Endodermal cell (in vitro differentiated cells): ENCODE measurements around the gene SPTLC1. TPM values are rescaled to one million over a fixed set of nuclear protein-coding genes. Genes with fewer than 3 reads are reported as not detected.

Experiments
- DNase-seq: peaks from one replicate; pipeline ENCODE4 v3.0.0-alpha.2; 2017
- H3K27ac ChIP-seq: 2 replicates; pipeline ENCODE4 v1.5.1; 2013; ENCODE audit warnings: mild to moderate bottlenecking, low read depth, low read length, moderate library complexity
- H3K27me3 ChIP-seq: 2 replicates; pipeline ENCODE4 v1.6.1; 2013; ENCODE audit warnings: mild to moderate bottlenecking, low read length, moderate library complexity; ENCODE audit not compliant: insufficient read depth, control insufficient read depth, poor library complexity, severe bottlenecking
- H3K36me3 ChIP-seq: 2 replicates; pipeline ENCODE4 v1.7.0; 2013; ENCODE audit warnings: mild to moderate bottlenecking, low read length, moderate library complexity; ENCODE audit not compliant: control insufficient read depth, insufficient read depth
- H3K4me1 ChIP-seq: one replicate; pipeline ENCODE4 v1.7.0; 2013; ENCODE audit warnings: low read length; ENCODE audit not compliant: control insufficient read depth, insufficient read depth
- H3K4me3 ChIP-seq: 2 replicates; pipeline ENCODE4 v1.5.1; 2013; ENCODE audit warnings: mild to moderate bottlenecking, low read length, moderate library complexity
- H3K9ac ChIP-seq: 2 replicates; pipeline ENCODE4 v1.6.1; 2013; ENCODE audit warnings: mild to moderate bottlenecking, low read length, moderate library complexity; ENCODE audit not compliant: poor library complexity, severe bottlenecking; ENCODE audit errors: extremely low read depth
- H3K9me3 ChIP-seq: 2 replicates; pipeline ENCODE4 v1.6.1; 2013; ENCODE audit warnings: mild to moderate bottlenecking, low read length, moderate library complexity; ENCODE audit not compliant: control insufficient read depth
- H3K27ac Mint-ChIP-seq: 2 replicates; pipeline ENCODE4 v1.8.0; 2020; ENCODE audit warnings: mixed read lengths
- H3K27me3 Mint-ChIP-seq: 2 replicates; pipeline ENCODE4 v1.8.0; 2021; ENCODE audit warnings: mild to moderate bottlenecking, mixed read lengths; ENCODE audit not compliant: insufficient read depth
- H3K36me3 Mint-ChIP-seq: 2 replicates; pipeline ENCODE4 v1.8.0; 2020; ENCODE audit warnings: low read depth, mixed read lengths
- H3K4me1 Mint-ChIP-seq: 2 replicates; pipeline ENCODE4 v1.8.0; 2020; ENCODE audit warnings: mixed read lengths
- H3K4me3 Mint-ChIP-seq: 2 replicates; pipeline ENCODE4 v1.8.0; 2020; ENCODE audit warnings: mild to moderate bottlenecking, moderate library complexity, mixed read lengths
- H3K9me3 Mint-ChIP-seq: 2 replicates; pipeline ENCODE4 v1.8.0; 2020; ENCODE audit warnings: mild to moderate bottlenecking, mixed read lengths
- CTCF ChIP-seq: fragments of 200-600 bp; sonication (generic); conservative IDR thresholded peaks from 2 replicates; pipeline ENCODE4 v1.5.0; 2021; ENCODE audit warnings: antibody characterized with exemption, mild to moderate bottlenecking
- WGBS, 2 experiments: methylation state at CpG; one replicate each; pipeline versions ENCODE4 v1.1.5 to v1.1.7; 2013; ENCODE audit warnings: missing lambda C conversion rate in 2 of 2, mixed read lengths in 1 of 2; ENCODE audit not compliant: insufficient coverage in 1 of 2, insufficient read length in 1 of 2; 5-methylcytosine and 5-hydroxymethylcytosine counted together
- long read RNA-seq, 4 experiments: library from polyadenylated mRNA in 2 of 4; library from RNA in 1 of 4; library from capped mRNA in 1 of 4; stranded (forward) in 3 of 4; unstranded in 1 of 4; transcript quantifications; one replicate each; pipeline ENCODE4 v2.0.0, GENCODE V29; 2020 to 2021; ENCODE audit warnings: inconsistent platforms in 1 of 4
- polyA plus RNA-seq, 2 experiments: library from polyadenylated mRNA; stranded (reverse); fragments of 50-300 nt; gene quantifications; one replicate each; pipeline ENCODE4 v1.2.3, GENCODE V29; 2013
- total RNA-seq, 2 donors: library from RNA; stranded (reverse); fragmentation: NEBNext Ultra II Directional in 1 of 2; extraction: Animal tissue kit (Norgen Biotek cat#: 25700) in 1 of 2; gene quantifications; 2 replicates in 1 of 2; 3 replicates in 1 of 2; pipeline ENCODE4 v1.2.1, GENCODE V29; 2021

Gene SPTLC1
- 10 to 100 TPM; 68.3 to 75.6 TPM for total RNA-seq
- polyA plus RNA-seq (2013, experiment 1 of 2): 67.1 TPM
- 63.4 TPM for polyA plus RNA-seq (2013, experiment 2 of 2)
- long read RNA-seq, experiment 1, transcript SPTLC1-201 (15 exons, 1,894 nt): major isoform, 9 of 35 reads
- long read RNA-seq, experiment 1, partial matches to known transcripts: 7 of 35 reads
- long read RNA-seq, experiment 1, other reads (novel, unspliced or antisense): 15 of 35 reads
- long read RNA-seq, experiment 2, transcript SPTLC1-201 (15 exons, 1,894 nt): major isoform, 107 of 135 reads
- long read RNA-seq, experiment 2, partial matches to known transcripts: 5 of 135 reads
- long read RNA-seq, experiment 2, other reads (novel, unspliced or antisense): 17 of 135 reads
- long read RNA-seq, experiment 3, transcript SPTLC1-201 (15 exons, 1,894 nt): major isoform, 388 of 423 reads
- long read RNA-seq, experiment 3, partial matches to known transcripts: 3 of 423 reads
- long read RNA-seq, experiment 3, other reads (novel, unspliced or antisense): 29 of 423 reads
- long read RNA-seq, experiment 4, transcript SPTLC1-201 (15 exons, 1,894 nt): major isoform, 40 of 61 reads
- long read RNA-seq, experiment 4, transcript SPTLC1-202 (6 exons, 946 nt): minor isoform, 12 of 61 reads
- long read RNA-seq, experiment 4, partial matches to known transcripts: 6 of 61 reads
- long read RNA-seq, experiment 4, other reads (novel, unspliced or antisense): 3 of 61 reads

GRCh38 chr9:92115071-92115858 lies at the start of gene SPTLC1:
SPTLC1 (minus strand) TSS chr9:92115413; CDS start chr9:92115370, 43 bp downstream.
- 4% methylated on average over 19 to 60 of the region's 60 CpGs for WGBS, 2 experiments

GRCh38 chr9:92164975-92165374 lies 49.8 kb upstream of the SPTLC1 start:
- Mint-ChIP-seq H3K27me3 (no peaks in the 10 kb centered on the region), H3K4me1 (no peaks in the 10 kb centered on the region), H3K27ac (no peak overlapping the region), H3K9me3 (no peaks in the 10 kb centered on the region), H3K4me3 (no peak overlapping the region), H3K36me3 (no peaks in the 10 kb centered on the region)
- Histone ChIP-seq H3K4me3 (no peak overlapping the region), H3K4me1 (no peaks in the 10 kb centered on the region), H3K27me3 (no peaks in the 10 kb centered on the region), H3K9me3 (no peaks in the 10 kb centered on the region), H3K9ac (no peak overlapping the region), H3K27ac (no peak overlapping the region), H3K36me3 (no peaks in the 10 kb centered on the region)
- TF ChIP-seq CTCF: no peak
- 100% methylated on average over 1 of the region's 1 CpG; no CpG with 5 or more reads in 1 of the 2 experiments for WGBS, 2 experiments
- no peak for DNase-seq

More at GRCh38 chr9:92115071-92115858, at the start of gene SPTLC1:
- no peaks in the 10 kb centered on the region for H3K4me1 ChIP-seq
- H3K27ac Mint-ChIP-seq: peak within 1 kb of the TSS; percentile 100
- H3K4me3 Mint-ChIP-seq: peak within 1 kb of the TSS; percentile 97
- H3K4me1 Mint-ChIP-seq: peaks cover 2% of the 10 kb centered on the region
- H3K9me3 ChIP-seq: no peaks in the 10 kb centered on the region
- H3K9me3 Mint-ChIP-seq: no peaks in the 10 kb centered on the region
- H3K27me3 Mint-ChIP-seq: peaks cover 4% of the 10 kb centered on the region
- H3K36me3 ChIP-seq: peaks cover 27% of the 10 kb centered on the region
- peaks cover 16% of the 10 kb centered on the region for H3K36me3 Mint-ChIP-seq
- DNase-seq: peak; percentile 98
- peaks cover 8% of the 10 kb centered on the region for H3K27me3 ChIP-seq
- H3K4me3 ChIP-seq: peak within 1 kb of the TSS; percentile 99
- peak within 1 kb of the TSS; percentile 18 for H3K27ac ChIP-seq
- no peak for TF ChIP-seq CTCF
- H3K9ac ChIP-seq: peak within 1 kb of the TSS; percentile 92

- no peaks in the 10 kb centered on the region for H3K9me3 ChIP-seq
- Mint-ChIP-seq H3K27ac (no peak overlapping the region), H3K9me3 (no peaks in the 10 kb centered on the region), H3K4me3 (no peak overlapping the region), H3K4me1 (no peaks in the 10 kb centered on the region), H3K36me3 (no peaks in the 10 kb centered on the region), H3K27me3 (no peaks in the 10 kb centered on the region)
- DNase-seq: no peak
- H3K27me3 ChIP-seq: no peaks in the 10 kb centered on the region
- no peaks in the 10 kb centered on the region for H3K4me1 ChIP-seq
- H3K9ac ChIP-seq: no peak overlapping the region
- H3K4me3 ChIP-seq: no peak overlapping the region
- no peaks in the 10 kb centered on the region for H3K36me3 ChIP-seq
- no peak overlapping the region for H3K27ac ChIP-seq
- no peak for TF ChIP-seq CTCF
- 50 to 90% methylated on average over 1 to 2 of the region's 2 CpGs for WGBS, 2 experiments
These were observed 49.3 kb upstream of the SPTLC1 start for GRCh38 chr9:92164490-92164889.
